Fibroblast of peridontal ligament (primary cell): ENCODE results near the gene PAXIP1.
"Not testable (repeated sequence)": the region's sequence is repeated elsewhere in the genome, so short reads cannot be mapped to it uniquely, and the experiment has no call there.

Experiments used
- DNase-seq: peaks from one replicate; pipeline ENCODE4 v3.0.0-alpha.2; 2010; ENCODE audit errors: extremely low read depth

The PAXIP1 gene, protein sequence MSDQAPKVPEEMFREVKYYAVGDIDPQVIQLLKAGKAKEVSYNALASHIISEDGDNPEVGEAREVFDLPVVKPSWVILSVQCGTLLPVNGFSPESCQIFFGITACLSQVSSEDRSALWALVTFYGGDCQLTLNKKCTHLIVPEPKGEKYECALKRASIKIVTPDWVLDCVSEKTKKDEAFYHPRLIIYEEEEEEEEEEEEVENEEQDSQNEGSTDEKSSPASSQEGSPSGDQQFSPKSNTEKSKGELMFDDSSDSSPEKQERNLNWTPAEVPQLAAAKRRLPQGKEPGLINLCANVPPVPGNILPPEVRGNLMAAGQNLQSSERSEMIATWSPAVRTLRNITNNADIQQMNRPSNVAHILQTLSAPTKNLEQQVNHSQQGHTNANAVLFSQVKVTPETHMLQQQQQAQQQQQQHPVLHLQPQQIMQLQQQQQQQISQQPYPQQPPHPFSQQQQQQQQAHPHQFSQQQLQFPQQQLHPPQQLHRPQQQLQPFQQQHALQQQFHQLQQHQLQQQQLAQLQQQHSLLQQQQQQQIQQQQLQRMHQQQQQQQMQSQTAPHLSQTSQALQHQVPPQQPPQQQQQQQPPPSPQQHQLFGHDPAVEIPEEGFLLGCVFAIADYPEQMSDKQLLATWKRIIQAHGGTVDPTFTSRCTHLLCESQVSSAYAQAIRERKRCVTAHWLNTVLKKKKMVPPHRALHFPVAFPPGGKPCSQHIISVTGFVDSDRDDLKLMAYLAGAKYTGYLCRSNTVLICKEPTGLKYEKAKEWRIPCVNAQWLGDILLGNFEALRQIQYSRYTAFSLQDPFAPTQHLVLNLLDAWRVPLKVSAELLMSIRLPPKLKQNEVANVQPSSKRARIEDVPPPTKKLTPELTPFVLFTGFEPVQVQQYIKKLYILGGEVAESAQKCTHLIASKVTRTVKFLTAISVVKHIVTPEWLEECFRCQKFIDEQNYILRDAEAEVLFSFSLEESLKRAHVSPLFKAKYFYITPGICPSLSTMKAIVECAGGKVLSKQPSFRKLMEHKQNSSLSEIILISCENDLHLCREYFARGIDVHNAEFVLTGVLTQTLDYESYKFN

DNA sequence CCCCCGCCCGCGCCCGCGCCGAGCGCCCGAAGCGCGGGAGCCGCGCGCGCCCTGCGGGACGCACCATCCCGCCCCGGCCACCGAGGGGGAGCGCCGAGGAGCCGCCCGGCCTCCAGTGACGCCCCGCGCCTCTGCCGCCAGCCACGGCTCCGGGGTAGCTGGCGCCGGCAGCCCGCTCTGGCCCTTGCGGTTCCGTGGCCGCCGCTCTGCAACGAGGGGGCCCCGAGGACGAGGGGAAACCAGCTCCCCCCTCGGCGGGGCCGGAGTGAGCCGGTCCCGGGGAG is at the start of gene PAXIP1:
Gene PAXIP1, minus strand, starts transcription at position 33 of the 284 bp plus-strand sequence. CDS start 195 bp downstream, outside the sequence.
- DNase-seq, result no peak

GRCh38 chr7:155051355-155051754 is 48.4 kb upstream of the PAXIP1 start:
- DNase-seq, result no peak

DNA sequence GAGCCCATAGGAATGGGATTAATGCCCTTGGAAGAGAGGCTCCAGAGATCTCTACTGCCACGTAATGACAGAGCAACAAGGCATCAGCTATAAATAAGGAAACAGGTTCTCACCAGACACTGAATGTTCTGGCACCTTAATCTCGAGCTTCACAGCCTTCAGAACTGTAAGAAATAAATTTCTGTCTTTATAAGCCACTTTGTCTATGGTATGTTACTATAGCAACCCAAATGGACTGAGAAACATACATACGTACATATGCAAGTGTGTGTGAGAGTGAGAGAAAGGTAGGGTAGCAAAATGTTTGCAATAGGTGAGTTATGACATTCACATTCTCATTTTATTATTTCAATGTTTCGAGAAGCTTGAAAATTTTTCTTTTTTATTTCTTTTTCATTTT is 45.1 kb upstream of the PAXIP1 start:
- DNase-seq, result no peak

GRCh38 chr7:155043756-155044155 is 40.8 kb upstream of the PAXIP1 start:
- no peak for DNase-seq

GRCh38 chr7:155038335-155038734 is 35.4 kb upstream of the PAXIP1 start:
- DNase-seq, result no peak

DNA sequence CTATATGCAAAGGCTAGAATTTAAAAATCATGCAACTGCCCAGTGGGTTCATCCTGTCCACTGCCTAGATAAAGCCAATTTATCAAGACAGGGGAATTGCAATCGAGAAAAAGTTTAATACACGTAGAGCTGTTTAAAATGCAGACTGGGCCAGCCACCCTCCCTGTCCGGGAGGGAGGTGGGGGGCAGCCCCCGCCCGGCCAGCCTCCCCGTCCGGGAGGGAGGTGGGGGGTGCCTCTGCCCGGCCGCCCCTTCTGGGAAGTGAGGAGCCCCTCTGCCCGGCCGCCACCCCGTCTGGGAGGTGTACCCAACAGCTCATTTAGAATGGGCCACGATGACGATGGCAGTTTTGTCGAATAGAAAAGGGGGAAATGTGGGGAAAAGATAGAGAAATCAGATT is 31.6 kb upstream of the PAXIP1 start:
- not testable (repeated sequence) for DNase-seq

- DNase-seq, result no peak
Observed at GRCh38 chr7:155032978-155033377, 30.1 kb upstream of the PAXIP1 start.

GRCh38 chr7:155027879-155028278 is 25.0 kb upstream of the PAXIP1 start:
- no peak for DNase-seq

DNA sequence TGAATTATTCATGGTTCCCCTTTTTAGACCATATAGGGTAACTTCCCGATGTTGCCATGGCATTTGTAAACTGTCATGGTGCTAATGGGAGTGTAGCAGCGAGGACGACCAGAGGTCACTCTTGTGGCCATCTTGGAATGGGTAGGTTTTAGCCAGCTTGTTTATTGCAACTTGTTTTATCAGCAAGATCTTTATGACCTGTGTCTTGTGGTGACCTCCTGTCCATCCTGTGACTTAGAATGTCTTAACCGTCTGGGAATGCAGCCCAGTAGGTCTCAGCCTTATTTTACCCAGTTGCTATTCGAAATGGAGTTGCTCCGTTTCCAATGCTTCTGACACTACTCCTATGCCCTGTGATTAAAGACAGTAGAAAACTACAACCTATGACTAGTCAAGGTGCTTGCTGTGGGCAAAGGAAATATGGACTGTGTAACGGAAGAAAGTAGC is 18.8 kb upstream of the PAXIP1 start:
- no peak for DNase-seq

GRCh38 chr7:155020996-155021395 is 18.1 kb upstream of the PAXIP1 start:
- no peak for DNase-seq

DNA sequence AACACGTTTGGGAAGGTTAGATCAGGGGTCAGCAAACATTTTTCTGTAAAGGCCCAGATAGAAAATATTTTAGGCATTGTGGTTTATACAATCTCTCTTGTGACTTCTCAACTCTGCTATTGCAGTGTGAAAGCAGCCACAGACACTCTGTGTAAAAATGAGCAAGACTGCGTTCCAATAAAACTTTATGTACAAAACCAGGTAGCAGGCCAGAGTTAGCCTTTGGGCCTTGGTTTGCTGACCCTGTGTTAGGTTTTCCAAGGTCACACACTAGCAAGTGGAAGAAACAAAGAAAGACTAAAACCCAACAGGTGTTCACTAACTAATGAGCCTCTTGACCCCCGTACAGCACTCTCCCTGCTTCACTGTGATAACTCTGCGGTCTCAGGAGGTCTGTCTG is 14.9 kb upstream of the PAXIP1 start:
- no peak for DNase-seq

- DNase-seq, result no peak
Observed at GRCh38 chr7:155011086-155011485, 8.2 kb upstream of the PAXIP1 start.

DNA sequence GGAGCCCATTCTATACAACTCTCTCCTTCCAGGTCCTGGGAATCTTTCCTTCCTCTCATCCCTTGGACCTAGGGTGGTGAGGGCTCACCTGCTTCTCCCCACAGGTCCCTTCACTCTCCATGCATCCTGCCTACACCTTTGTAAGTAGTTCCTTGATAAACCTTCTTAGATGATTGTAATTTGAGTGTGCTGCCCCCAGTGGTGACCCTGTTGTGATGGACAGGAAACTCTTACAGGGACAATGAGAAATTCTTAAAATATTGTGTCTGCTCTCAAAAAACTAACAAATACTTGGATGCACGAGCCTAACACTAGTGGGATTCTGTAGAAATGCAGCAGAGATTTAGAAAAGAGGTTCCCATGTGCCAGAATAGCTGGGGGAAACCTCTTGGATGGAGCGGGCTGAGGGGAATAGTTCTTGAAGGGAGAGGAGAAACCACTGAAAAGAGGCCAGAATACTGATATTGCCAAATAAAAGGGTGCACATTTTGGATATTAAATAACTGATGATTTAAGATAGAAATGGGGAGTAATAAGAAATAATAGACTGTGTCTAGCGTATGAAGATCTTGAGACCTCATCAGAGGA is 6.7 kb upstream of the PAXIP1 start:
- no peak for DNase-seq

DNA sequence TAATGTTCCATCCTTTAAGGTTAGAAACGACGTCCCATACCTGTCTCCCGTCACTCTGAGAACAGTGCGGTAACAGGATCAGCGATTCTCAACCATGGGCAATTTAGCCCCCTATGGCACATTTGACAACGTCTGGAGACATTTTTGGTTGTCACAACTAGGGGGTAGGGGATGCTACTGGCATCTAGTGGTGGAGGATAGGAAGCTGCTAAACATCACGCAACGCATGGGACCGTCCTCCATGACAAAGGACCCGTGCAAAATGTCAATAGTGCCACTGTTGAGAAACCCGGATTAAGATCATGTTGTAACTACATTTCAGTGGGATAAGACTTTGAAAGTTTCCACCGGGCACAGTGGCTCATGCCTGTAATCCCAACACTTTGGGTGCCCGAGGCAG is 5.0 kb upstream of the PAXIP1 start:
- DNase-seq, result peak; percentile 1

GRCh38 chr7:155003376-155004214 is 671 bp upstream of the PAXIP1 start:
- DNase-seq, result peak; percentile 66

- DNase-seq, result no peak
Observed at GRCh38 chr7:155002411-155003091, 373 bp downstream of the PAXIP1 start.

GRCh38 chr7:155001756-155002410 is 1.0 kb downstream of the PAXIP1 start:
- peak; percentile 10 for DNase-seq

- no peak for DNase-seq
Observed at GRCh38 chr7:155000795-155001194, 2.1 kb downstream of the PAXIP1 start.

DNA sequence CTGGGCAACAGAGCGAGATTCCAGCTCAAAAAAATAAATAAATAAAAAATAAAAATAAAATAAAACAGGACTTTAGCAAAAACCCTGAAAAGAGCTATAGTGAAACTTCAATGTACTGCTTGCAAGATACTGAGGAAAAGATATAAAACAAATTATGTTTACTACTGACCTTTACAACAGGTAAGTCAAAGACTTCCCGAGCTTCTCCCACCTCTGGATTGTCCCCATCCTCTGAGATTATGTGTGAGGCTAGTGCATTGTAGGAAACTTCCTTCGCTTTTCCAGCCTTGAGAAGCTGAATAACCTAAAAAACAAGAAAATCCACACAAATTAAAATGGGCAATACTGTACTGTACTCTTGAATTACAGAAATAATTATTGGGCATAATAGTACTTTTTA is 4.4 kb downstream of the PAXIP1 start:
- DNase-seq, result no peak

DNA sequence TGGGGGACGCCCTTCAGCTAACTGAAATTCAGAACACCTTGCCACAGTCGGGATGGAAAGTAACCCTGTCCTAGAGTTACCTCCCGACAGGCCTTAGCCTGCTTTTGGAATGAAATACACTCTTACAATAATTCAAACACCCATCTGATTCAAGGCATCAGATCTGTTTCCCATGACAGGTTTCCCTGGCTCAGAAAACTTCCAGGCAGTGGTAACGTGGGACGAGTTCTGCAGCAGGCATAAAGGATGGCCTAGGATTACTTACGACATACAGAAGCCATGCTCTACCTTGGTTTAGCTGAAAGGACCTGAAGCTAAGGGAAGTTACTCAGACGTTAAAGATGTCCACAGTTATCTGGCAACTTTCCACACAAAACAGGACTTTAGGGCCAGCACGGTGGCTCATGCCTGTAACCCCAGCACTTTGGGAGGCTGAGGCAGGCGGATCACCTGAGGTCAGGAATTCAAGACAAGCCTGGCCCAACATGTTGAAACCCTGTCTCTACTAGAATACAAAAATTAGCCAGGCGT is 5.0 kb downstream of the PAXIP1 start:
- no peak for DNase-seq
